RPMI8226 (cell line): ENCODE data around the gene SFMBT1.

Experiments
- DNase-seq: peaks from one replicate; pipeline ENCODE4 v3.0.0-alpha.2; 2015

Gene SFMBT1

GRCh38 chr3:52986938-52987337 is 58.9 kb downstream of the SFMBT1 start:
- DNase-seq = no peak

- DNase-seq = no peak
Measured at GRCh38 chr3:52986049-52986448, 59.8 kb downstream of the SFMBT1 start.

- no peak for DNase-seq
Measured at GRCh38 chr3:52983828-52984227, 62.0 kb downstream of the SFMBT1 start.

- DNase-seq = peak; percentile 74
Measured at GRCh38 chr3:52983336-52983807, 62.5 kb downstream of the SFMBT1 start.

- DNase-seq = no peak
Measured at GRCh38 chr3:52982839-52983238, 63.0 kb downstream of the SFMBT1 start.

- DNase-seq = no peak
Measured at GRCh38 chr3:52979190-52979983, 66.5 kb downstream of the SFMBT1 start.

- no peak for DNase-seq
Measured at GRCh38 chr3:52978109-52978754, 67.6 kb downstream of the SFMBT1 start.

- DNase-seq = no peak
Measured at GRCh38 chr3:52973806-52974205, 72.1 kb downstream of the SFMBT1 start.

- no peak for DNase-seq
Measured at GRCh38 chr3:52971895-52972294, 74.0 kb downstream of the SFMBT1 start.

- no peak for DNase-seq
Measured at GRCh38 chr3:52967398-52967797, 78.5 kb downstream of the SFMBT1 start.

GRCh38 chr3:52962160-52962559 is 83.7 kb downstream of the SFMBT1 start:
- no peak for DNase-seq

- no peak for DNase-seq
Measured at GRCh38 chr3:52959773-52960172, 86.1 kb downstream of the SFMBT1 start.

- DNase-seq = no peak
Measured at GRCh38 chr3:52939600-52939999, 106.3 kb downstream of the SFMBT1 start.

GRCh38 chr3:52934630-52935530 is 111.0 kb downstream of the SFMBT1 start:
- peak; percentile 54 for DNase-seq

- DNase-seq = no peak
Measured at GRCh38 chr3:52931889-52932288, 114.0 kb downstream of the SFMBT1 start.

- DNase-seq = no peak
Measured at GRCh38 chr3:52931328-52931727, 114.5 kb downstream of the SFMBT1 start.

- DNase-seq = no peak
Measured at GRCh38 chr3:52930748-52931147, 115.1 kb downstream of the SFMBT1 start.

GRCh38 chr3:52926554-52926953 is 119.3 kb downstream of the SFMBT1 start:
- no peak for DNase-seq

GRCh38 chr3:52925405-52926313 is 120.2 kb downstream of the SFMBT1 start:
- DNase-seq = no peak

- no peak for DNase-seq
Measured at GRCh38 chr3:52923963-52924362, 121.9 kb downstream of the SFMBT1 start.

- DNase-seq = no peak
Measured at GRCh38 chr3:52920841-52921240, 125.0 kb downstream of the SFMBT1 start.

GRCh38 chr3:52917044-52917443 is 128.8 kb downstream of the SFMBT1 start:
- DNase-seq = no peak
